Measurements from ENCODE around the gene ZBTB44.
"Not testable (repeated sequence)": the region's sequence is repeated elsewhere in the genome, so short reads cannot be mapped to it uniquely, and the experiment has no call there.

The ZBTB44 gene

DNA sequence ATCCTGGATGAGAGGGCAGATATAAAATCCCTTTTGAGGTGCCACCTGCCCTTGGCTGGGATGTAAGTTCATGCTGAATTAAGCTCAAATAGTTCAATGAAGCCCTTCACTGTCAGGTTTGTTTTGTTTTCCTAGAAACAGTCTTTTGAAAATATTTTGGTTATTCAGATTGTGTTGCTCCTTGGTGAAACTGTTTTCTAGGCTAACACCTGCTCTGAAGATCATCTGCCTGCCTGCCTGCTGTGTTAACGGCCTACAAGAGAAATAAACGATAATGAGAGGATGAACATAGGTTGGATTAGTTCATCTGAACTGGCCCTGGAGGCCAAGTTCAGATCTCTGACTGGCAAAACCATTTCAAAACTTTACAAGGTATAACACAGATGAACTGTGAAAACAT lies 67.4 kb downstream of the ZBTB44 start:
- no peak for DNase-seq (ENCODE audit: low spot score)

- peak; percentile 17 for DNase-seq (ENCODE audit: low spot score)
These were observed 68.0 kb downstream of the ZBTB44 start for GRCh38 chr11:130246738-130247137.

GRCh38 chr11:130246270-130246669 lies 68.4 kb downstream of the ZBTB44 start:
- DNase-seq (ENCODE audit: low spot score) = no peak

DNA sequence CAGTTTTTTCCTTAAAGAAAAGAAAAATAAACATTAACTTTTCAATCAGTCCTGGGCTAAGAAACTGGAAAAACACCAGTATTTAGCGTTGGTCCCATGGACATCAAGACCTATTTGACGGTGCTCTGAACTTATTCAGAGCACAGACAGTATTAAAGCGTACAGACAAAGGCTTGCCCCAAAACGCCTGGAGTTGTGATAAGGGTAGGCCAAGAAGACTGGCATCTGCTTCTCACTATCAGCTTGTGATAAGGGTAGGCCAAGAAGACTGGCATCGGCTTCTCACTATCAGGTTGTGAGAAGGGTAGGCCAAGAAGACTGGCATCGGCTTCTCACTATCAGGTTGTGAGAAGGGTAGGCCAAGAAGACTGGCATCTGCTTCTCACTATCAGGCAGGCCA lies 69.3 kb downstream of the ZBTB44 start:
- not testable (repeated sequence) for DNase-seq (ENCODE audit: low spot score)

- no peak for DNase-seq (ENCODE audit: low spot score)
These were observed 69.9 kb downstream of the ZBTB44 start for GRCh38 chr11:130244848-130245247.

GRCh38 chr11:130243816-130244215 lies 70.9 kb downstream of the ZBTB44 start:
- no peak for DNase-seq (ENCODE audit: low spot score)

DNA sequence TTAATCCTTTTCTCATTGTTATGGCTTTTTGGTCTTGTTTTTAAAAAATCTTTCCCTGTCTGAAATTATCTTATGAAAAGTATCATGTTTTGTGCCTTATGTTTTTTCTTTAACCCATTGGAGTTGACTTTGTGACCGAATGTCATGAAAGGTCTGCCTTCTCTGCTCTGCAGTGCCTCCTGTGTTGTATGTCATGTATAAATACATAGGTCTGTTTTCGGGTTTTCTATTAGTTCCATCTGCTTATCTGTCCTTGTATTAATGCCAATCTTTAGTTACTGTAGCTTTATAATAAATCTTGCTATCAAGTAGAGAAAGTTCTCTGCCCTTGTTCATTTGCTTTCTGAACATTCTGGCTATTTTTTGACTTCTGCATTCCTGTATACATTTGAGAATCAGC lies 73.0 kb downstream of the ZBTB44 start:
- no peak for DNase-seq (ENCODE audit: low spot score)

- no peak for DNase-seq (ENCODE audit: low spot score)
These were observed 77.3 kb downstream of the ZBTB44 start for GRCh38 chr11:130237282-130238006.

- DNase-seq (ENCODE audit: low spot score) = no peak
These were observed 80.4 kb downstream of the ZBTB44 start for GRCh38 chr11:130234315-130234714.

DNA sequence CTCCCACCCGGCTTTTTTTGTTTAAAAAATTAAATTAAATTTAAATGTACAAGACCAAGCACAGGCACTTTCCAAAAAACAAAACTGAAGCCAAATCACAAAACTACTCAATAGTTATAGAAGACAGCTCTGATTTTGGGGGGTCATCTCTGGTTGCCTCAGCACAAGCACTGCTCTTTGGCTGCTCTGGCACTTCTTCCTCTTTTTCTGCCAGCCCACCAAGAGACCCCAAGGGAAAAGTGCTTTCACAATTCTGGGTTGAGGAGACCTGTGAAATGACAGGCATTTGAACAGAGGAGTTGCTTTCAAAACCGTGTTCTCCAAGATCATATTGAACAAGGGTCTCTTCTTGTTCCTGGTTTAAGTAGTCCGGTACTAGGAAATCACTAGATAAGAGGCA lies 80.8 kb downstream of the ZBTB44 start:
- DNase-seq (ENCODE audit: low spot score) = not testable (repeated sequence)

DNA sequence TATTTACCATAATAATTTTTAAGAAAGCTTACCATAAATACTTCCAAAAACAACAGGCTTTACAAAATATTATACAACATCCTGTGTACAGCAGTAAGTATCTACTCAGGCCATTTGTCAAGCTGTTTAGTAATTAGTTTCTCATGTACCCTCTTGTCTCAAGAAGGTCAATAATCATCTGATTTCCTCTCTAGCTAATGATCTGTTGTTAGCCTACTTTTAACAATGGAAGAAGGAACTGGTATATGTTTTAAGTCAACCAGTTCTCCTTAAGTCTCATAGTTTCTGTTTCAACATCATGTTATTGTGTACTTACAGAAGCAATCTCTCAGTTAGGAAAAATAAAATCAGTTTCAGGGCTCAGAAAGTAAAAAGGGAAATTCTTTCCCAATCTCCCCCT lies 81.2 kb downstream of the ZBTB44 start:
- not testable (repeated sequence) for DNase-seq (ENCODE audit: low spot score)

DNA sequence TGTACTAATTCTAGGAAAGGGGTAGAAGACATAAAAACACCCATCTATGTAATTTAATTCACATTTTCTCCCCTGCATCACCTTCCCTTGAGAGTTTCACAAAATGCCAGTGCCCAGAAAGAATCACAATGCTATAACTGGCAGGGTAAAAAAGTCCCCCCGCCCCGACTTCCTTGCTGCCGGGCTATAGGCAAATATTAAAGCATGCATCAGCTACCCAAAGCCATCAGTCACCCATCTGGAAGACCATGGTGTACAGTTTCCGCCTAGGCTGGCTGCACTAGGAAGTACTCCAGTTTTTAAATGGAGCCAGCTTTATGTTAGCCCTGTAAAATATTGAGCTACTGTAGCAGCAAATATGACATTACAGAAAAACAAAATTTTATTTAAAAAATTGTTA lies 87.3 kb downstream of the ZBTB44 start:
- DNase-seq (ENCODE audit: low spot score) = no peak

- DNase-seq (ENCODE audit: low spot score) = no peak
These were observed 91.3 kb downstream of the ZBTB44 start for GRCh38 chr11:130223291-130223971.

GRCh38 chr11:130220311-130221035 lies 94.2 kb downstream of the ZBTB44 start:
- no peak for DNase-seq (ENCODE audit: low spot score)

DNA sequence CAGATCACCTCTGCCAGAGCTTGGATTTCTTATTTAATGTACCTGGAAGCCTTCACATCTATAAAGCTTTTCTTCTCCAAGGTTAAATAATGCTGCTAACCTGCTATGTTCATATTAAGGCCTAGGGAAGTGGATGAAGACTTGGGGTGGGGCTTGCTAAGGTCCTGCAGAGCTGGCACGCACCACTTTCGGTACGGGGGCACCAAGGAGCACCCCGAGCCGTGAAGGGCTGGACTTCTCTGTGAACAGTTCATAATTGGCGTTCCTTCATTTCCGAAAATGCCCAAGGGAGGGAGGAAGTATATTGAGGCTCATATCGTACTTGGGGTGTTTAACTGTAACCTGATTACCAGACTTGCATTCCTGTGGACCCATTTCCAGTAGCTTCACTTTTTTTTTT lies 95.6 kb downstream of the ZBTB44 start:
- DNase-seq (ENCODE audit: low spot score) = no peak

DNA sequence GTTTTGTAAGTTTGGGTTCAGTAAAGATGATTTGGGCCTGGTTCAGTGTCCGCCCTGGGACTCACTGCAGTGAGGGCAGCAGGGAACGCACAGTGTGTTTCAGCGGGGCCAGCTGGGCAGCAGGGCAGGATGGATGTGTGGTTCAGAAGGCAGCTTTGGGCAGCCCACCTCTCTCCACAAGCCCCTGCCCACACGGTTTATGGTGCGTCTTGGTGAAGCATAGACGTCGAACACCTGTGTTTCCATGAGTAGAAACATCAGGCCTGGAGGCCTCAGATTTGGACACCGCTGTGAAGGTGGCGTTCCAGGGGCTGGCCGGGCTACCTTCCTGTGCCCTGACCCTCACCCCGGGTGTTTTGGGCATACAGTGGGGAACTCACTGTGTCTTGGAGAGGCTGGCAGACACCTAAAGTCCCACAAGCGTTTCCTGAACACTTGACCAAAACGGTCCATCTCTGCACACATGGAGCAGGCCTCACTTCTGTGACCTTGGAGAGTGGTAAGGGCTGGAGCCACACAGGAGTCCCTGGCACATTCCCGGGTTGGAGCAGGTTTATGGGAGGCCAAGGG lies 96.1 kb downstream of the ZBTB44 start:
- no peak for DNase-seq (ENCODE audit: low spot score)

- DNase-seq (ENCODE audit: low spot score) = no peak
These were observed 97.3 kb downstream of the ZBTB44 start for GRCh38 chr11:130217133-130218031.

DNA sequence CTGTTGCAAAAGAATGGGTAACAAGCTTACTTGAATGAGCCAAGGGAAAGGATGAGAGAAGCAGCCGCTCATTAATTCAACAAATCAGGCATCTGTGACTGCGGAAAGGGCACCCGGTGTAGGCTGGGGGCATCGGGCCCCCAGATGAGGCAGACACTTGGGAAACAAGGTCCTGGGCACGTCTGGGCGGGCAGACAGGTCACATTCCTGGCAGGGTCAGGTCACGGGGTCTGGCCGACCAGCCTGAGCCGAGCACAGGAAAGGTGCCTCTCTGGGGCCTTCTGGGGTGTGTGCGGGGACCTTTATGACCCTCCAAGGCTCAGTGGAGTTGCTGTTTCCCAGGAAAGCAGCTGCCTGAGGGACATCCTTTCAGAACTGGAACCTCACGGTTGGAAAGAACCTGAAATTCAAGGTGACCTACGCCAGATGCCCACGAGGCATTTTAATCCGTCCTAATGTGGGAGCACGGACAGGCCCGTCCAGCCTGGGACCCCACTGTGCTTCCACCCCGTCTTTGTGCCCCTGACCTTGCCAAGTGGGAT lies 98.1 kb downstream of the ZBTB44 start:
- no peak for DNase-seq (ENCODE audit: low spot score)

DNA sequence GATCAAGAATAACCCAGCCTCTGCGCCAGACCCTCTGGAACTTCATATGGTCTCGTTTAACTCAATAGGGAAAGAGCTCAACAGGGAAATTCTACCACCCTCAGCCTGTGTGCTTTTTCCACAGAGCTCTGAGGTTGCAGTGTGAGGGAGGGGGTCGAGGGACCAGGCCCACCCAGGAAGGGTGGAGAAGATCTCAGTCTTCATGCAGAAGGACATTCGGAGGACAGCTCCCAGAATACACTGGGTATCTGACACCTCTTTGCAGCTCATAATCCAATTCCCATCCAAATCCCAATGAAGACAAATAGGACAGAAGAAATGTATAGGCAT lies 98.5 kb downstream of the ZBTB44 start:
- no peak for DNase-seq (ENCODE audit: low spot score)

GRCh38 chr11:130215531-130216220 lies 99.0 kb downstream of the ZBTB44 start:
- DNase-seq (ENCODE audit: low spot score) = no peak
